Measurements from ENCODE around the gene CFDP1. TPM values are rescaled to one million over a fixed set of nuclear protein-coding genes. Genes with fewer than 3 reads are reported as not detected.
A peak's percentile ranks its signal among the peaks of the same experiment; 100 is the strongest.

Gene CFDP1
- total and polyA plus RNA-seq, 2 of the 13 experiments (the other 11 are each of a cell fraction or from before 2014, with no cell fraction given) = 78.6 to 153 TPM

DNA sequence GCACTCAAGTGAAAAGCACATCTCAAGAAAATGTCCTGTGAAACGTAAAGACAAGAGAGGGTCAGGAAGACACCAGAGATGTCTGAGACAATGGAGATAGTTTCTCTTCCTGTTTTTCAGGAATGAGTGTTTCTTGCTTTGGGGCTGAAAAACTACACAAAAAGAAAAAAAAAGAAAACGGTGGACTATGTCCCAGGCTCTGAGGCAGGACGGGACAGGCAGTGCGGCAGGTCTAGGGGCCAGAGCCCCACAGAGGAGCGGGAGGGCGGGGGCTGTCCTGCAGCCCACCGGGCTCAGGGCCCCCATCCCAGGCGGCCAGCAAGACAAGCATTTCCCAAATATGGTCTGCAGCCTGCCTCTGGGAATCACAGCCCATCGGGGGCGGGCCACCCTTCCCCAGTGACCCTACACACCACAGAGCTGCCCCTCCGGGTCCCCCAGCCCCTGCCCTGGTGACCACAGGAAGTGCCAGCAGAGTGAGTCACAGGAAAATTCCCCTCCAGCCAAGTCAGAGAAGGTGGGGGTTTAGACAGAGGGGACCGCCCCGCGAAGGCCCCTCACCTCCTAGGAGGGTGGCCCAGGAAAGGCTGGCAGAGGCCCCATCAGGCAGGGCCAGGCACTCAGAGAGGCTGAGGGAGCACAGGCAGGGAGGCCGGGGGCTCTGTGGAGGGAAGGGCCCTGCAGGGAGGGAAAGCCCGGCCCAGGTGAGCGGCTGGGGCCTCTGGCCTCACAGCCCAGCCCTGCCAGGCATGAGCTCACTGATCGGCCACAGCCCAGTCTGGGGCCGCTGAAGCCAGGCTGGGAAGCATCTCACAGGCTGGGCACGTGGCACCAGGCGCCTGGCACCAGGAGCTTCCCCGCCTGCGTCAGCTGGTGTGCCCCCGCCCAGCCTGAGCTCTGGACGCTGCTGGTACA is 188.2 kb downstream of the CFDP1 start (continued):
- TF ChIP-seq, protein P1, sequence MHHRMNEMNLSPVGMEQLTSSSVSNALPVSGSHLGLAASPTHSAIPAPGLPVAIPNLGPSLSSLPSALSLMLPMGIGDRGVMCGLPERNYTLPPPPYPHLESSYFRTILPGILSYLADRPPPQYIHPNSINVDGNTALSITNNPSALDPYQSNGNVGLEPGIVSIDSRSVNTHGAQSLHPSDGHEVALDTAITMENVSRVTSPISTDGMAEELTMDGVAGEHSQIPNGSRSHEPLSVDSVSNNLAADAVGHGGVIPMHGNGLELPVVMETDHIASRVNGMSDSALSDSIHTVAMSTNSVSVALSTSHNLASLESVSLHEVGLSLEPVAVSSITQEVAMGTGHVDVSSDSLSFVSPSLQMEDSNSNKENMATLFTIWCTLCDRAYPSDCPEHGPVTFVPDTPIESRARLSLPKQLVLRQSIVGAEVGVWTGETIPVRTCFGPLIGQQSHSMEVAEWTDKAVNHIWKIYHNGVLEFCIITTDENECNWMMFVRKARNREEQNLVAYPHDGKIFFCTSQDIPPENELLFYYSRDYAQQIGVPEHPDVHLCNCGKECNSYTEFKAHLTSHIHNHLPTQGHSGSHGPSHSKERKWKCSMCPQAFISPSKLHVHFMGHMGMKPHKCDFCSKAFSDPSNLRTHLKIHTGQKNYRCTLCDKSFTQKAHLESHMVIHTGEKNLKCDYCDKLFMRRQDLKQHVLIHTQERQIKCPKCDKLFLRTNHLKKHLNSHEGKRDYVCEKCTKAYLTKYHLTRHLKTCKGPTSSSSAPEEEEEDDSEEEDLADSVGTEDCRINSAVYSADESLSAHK (CRISPR knock-in tag; IDR thresholded peaks at IDR 0.05; ENCODE audit: borderline replicate concordance) = no peak
- TF ChIP-seq, protein P2, sequence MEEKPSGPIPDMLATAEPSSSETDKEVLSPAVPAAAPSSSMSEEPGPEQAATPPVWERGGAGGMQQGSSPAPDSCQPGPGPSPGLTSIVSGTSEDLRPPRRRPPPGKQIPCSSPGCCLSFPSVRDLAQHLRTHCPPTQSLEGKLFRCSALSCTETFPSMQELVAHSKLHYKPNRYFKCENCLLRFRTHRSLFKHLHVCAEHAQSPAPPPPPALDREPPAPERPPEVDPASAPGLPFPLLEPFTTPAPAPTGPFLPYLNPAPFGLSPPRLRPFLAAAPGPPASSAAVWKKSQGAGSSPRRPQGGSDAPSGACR (CRISPR knock-in tag; IDR thresholded peaks at IDR 0.05) = peak; percentile 99
- TF ChIP-seq ZNF652 (CRISPR knock-in tag; IDR thresholded peaks at IDR 0.05; ENCODE audit: borderline replicate concordance, low read depth) (peak; percentile 44; the same call in 1 of the 2 replicates), EZH2 (conservative IDR thresholded peaks at IDR 0.05; ENCODE audit: low read depth, low read length) (no peak), ZNF747 (CRISPR knock-in tag; IDR thresholded peaks at IDR 0.05; ENCODE audit: borderline replicate concordance) (no peak; the same call in 1 of the 2 replicates), CCAR2 (optimal IDR thresholded peaks at IDR 0.05; ENCODE audit: low read depth, low read length) (peak; percentile 80), TBP (CRISPR knock-in tag; IDR thresholded peaks at IDR 0.05) (no peak), KAT8 (CRISPR knock-in tag; IDR thresholded peaks at IDR 0.05) (peak; percentile 91), ZNF644 (CRISPR knock-in tag; IDR thresholded peaks at IDR 0.05; ENCODE audit: low read depth) (no peak; the same call in 1 of the 2 replicates), ARID2 (CRISPR knock-in tag; IDR thresholded peaks at IDR 0.05; ENCODE audit: borderline replicate concordance) (peak; percentile 91), MIER2 (CRISPR knock-in tag; IDR thresholded peaks at IDR 0.05) (peak; percentile 37; the same call in 1 of the 2 replicates), ZNF746 (CRISPR knock-in tag; IDR thresholded peaks at IDR 0.05) (peak; percentile 98), ZSCAN21 (CRISPR knock-in tag; IDR thresholded peaks at IDR 0.05; ENCODE audit: borderline replicate concordance) (peak; percentile 79; the same call in 1 of the 2 replicates), CENPX (CRISPR knock-in tag; IDR thresholded peaks at IDR 0.05) (no peak), MEIS2 (CRISPR knock-in tag; IDR thresholded peaks at IDR 0.05) (peak; percentile 87; the same call in 1 of the 2 replicates), ZFY (CRISPR knock-in tag; IDR thresholded peaks at IDR 0.05) (peak; percentile 93), ZNF124 (CRISPR knock-in tag; IDR thresholded peaks at IDR 0.05) (no peak; the same call in 1 of the 2 replicates)
- TF ChIP-seq, protein P3, sequence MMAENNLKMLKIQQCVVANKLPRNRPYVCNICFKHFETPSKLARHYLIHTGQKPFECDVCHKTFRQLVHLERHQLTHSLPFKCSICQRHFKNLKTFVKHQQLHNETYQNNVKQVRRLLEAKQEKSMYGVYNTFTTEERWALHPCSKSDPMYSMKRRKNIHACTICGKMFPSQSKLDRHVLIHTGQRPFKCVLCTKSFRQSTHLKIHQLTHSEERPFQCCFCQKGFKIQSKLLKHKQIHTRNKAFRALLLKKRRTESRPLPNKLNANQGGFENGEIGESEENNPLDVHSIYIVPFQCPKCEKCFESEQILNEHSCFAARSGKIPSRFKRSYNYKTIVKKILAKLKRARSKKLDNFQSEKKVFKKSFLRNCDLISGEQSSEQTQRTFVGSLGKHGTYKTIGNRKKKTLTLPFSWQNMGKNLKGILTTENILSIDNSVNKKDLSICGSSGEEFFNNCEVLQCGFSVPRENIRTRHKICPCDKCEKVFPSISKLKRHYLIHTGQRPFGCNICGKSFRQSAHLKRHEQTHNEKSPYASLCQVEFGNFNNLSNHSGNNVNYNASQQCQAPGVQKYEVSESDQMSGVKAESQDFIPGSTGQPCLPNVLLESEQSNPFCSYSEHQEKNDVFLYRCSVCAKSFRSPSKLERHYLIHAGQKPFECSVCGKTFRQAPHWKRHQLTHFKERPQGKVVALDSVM (CRISPR knock-in tag; IDR thresholded peaks at IDR 0.05) = peak; percentile 95
- TF ChIP-seq, protein P4, sequence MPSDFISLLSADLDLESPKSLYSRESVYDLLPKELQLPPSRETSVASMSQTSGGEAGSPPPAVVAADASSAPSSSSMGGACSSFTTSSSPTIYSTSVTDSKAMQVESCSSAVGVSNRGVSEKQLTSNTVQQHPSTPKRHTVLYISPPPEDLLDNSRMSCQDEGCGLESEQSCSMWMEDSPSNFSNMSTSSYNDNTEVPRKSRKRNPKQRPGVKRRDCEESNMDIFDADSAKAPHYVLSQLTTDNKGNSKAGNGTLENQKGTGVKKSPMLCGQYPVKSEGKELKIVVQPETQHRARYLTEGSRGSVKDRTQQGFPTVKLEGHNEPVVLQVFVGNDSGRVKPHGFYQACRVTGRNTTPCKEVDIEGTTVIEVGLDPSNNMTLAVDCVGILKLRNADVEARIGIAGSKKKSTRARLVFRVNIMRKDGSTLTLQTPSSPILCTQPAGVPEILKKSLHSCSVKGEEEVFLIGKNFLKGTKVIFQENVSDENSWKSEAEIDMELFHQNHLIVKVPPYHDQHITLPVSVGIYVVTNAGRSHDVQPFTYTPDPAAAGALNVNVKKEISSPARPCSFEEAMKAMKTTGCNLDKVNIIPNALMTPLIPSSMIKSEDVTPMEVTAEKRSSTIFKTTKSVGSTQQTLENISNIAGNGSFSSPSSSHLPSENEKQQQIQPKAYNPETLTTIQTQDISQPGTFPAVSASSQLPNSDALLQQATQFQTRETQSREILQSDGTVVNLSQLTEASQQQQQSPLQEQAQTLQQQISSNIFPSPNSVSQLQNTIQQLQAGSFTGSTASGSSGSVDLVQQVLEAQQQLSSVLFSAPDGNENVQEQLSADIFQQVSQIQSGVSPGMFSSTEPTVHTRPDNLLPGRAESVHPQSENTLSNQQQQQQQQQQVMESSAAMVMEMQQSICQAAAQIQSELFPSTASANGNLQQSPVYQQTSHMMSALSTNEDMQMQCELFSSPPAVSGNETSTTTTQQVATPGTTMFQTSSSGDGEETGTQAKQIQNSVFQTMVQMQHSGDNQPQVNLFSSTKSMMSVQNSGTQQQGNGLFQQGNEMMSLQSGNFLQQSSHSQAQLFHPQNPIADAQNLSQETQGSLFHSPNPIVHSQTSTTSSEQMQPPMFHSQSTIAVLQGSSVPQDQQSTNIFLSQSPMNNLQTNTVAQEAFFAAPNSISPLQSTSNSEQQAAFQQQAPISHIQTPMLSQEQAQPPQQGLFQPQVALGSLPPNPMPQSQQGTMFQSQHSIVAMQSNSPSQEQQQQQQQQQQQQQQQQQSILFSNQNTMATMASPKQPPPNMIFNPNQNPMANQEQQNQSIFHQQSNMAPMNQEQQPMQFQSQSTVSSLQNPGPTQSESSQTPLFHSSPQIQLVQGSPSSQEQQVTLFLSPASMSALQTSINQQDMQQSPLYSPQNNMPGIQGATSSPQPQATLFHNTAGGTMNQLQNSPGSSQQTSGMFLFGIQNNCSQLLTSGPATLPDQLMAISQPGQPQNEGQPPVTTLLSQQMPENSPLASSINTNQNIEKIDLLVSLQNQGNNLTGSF (CRISPR knock-in tag; IDR thresholded peaks at IDR 0.05) = peak; percentile 64

All from HepG2 (cell line).